ENCODE results near the gene NRG2. TPM values are rescaled to one million over a fixed set of nuclear protein-coding genes. Genes with fewer than 3 reads are reported as not detected.

NRG2 gene
- total RNA-seq, 2 donors from 2014 or later: 6.6 to 11.1 TPM

DNA sequence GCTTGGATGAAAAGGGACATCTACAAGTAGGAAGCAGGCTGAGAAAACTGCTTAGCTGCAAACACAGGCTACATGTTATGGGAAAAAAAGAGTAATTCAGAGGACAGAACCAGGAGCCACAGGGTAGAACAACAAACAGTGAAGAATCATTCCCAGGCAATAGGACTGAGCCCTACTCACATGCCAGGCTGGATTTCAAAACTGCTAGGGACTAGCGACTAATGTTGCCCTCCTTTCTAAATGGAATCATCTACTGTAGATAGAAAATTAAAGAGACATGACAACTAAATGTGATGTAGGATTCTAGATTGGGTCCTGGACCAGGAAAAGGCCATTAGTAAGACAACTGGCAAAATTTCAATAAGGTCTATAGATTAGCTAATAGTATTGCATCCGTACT is 15.3 kb downstream of the NRG2 start:
- no peak for DNase-seq (ENCODE audit: low spot score)
- Histone ChIP-seq H3K36me3 (no peaks in the 10 kb centered on the region), H3K27ac (no peak overlapping the region), H3K4me3 (no peak overlapping the region), H3K27me3 (replicated peaks; ENCODE audit: insufficient read depth) (no peaks in the 10 kb centered on the region), H3K9me3 (no peaks in the 10 kb centered on the region), H3K4me1 (replicated peaks) (no peaks in the 10 kb centered on the region)
- intact Hi-C loops (cut with DNase I): no loop called here
- TF ChIP-seq POLR2A (IDR thresholded peaks at IDR 0.05) (no peak), POLR2AphosphoS5 (IDR thresholded peaks at IDR 0.05) (no peak)
- TF ChIP-seq, protein P1, sequence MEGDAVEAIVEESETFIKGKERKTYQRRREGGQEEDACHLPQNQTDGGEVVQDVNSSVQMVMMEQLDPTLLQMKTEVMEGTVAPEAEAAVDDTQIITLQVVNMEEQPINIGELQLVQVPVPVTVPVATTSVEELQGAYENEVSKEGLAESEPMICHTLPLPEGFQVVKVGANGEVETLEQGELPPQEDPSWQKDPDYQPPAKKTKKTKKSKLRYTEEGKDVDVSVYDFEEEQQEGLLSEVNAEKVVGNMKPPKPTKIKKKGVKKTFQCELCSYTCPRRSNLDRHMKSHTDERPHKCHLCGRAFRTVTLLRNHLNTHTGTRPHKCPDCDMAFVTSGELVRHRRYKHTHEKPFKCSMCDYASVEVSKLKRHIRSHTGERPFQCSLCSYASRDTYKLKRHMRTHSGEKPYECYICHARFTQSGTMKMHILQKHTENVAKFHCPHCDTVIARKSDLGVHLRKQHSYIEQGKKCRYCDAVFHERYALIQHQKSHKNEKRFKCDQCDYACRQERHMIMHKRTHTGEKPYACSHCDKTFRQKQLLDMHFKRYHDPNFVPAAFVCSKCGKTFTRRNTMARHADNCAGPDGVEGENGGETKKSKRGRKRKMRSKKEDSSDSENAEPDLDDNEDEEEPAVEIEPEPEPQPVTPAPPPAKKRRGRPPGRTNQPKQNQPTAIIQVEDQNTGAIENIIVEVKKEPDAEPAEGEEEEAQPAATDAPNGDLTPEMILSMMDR (IDR thresholded peaks at IDR 0.05): no peak
- WGBS: 95% methylated on average over 2 of the region's 2 CpGs

DNA sequence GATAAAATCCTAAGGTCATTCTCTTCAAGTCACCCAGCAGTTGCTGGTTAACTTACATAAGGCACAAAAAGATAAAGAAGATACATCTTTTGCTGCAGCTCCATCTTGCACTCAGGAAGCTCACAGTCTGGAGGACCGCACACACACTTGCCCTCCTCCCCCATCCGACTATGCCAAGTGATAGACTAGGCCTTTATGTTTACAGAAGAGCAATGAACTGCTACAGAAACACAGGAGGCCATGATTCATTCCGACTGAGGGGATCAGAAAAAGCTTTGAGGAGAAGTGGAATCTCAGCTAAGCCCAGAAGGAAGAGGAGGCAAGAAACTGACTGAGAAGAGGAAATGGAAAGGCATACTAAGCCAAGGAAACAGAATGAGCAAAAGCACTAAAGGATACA is 17.4 kb downstream of the NRG2 start:
- H3K27ac ChIP-seq: no peak overlapping the region
- TF ChIP-seq POLR2AphosphoS5 (IDR thresholded peaks at IDR 0.05) (no peak), POLR2A (IDR thresholded peaks at IDR 0.05) (no peak)
- TF ChIP-seq, protein P1 (IDR thresholded peaks at IDR 0.05): no peak
- H3K27me3 ChIP-seq (replicated peaks; ENCODE audit: insufficient read depth): no peaks in the 10 kb centered on the region
- 73% methylated on average over 3 of the region's 3 CpGs for WGBS
- intact Hi-C loops (cut with DNase I): no loop called here
- no peak for DNase-seq (ENCODE audit: low spot score)
- no peaks in the 10 kb centered on the region for H3K36me3 ChIP-seq
- H3K9me3 ChIP-seq: no peaks in the 10 kb centered on the region
- H3K4me1 ChIP-seq (replicated peaks): no peaks in the 10 kb centered on the region
- H3K4me3 ChIP-seq: no peak overlapping the region

DNA sequence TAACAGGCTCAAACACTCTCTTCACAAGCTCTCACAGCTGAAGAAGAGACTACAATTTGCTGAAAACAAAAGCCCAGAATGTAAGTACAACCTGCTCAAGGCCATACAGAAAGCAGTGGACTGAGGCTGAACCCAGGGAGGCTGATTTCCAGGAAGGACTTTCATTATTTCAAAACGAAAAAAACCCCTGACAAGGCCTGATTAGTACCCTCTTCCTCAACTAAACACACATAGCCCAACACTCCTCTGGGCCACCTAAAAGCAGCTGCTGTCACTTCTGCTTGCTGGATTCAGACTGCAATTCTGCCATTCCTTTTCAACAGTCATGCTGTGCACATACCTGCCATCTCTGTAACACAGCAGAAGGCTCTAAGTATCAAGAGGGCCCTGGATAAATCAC is 18.2 kb downstream of the NRG2 start:
- intact Hi-C loops (cut with DNase I): no loop called here
- no peak overlapping the region for H3K4me3 ChIP-seq
- no peak overlapping the region for H3K27ac ChIP-seq
- no peaks in the 10 kb centered on the region for H3K4me1 ChIP-seq (replicated peaks)
- H3K36me3 ChIP-seq: no peaks in the 10 kb centered on the region
- no peak for DNase-seq (ENCODE audit: low spot score)
- TF ChIP-seq POLR2A (IDR thresholded peaks at IDR 0.05): no peak
- H3K9me3 ChIP-seq: no peaks in the 10 kb centered on the region
- WGBS: 57% methylated on average over 1 of the region's 1 CpG
- no peaks in the 10 kb centered on the region for H3K27me3 ChIP-seq (replicated peaks; ENCODE audit: insufficient read depth)

DNA sequence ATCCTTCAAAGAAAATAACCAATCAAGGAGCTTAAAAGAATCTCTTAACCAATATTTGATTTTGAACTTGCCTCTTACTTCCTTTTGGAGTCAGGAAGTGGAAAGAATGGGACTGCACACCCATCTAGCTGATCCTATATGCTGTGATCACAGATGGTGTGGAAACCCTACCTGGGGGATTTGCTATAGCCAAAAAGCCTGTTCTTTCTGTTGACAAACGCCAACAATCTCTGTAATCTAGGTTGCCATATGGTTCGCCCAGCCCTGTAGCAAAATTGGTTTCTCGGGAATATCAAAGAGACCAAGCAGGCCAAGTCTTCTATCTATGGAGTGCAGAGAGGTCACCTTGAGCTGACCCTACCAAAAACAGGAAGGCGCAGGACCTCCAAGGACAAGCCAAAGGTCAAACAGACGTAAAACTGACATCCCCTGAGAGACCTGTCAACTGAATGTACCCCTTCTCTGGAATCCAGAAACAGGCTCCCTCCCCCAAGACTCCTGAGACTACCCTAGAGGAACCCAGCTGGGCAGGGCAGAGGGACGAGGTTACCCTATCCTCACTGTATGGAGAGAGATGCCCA is 19.4 kb downstream of the NRG2 start:
- Histone ChIP-seq H3K9me3 (no peaks in the 10 kb centered on the region), H3K4me3 (no peak overlapping the region), H3K27me3 (replicated peaks; ENCODE audit: insufficient read depth) (no peaks in the 10 kb centered on the region), H3K27ac (no peak overlapping the region), H3K4me1 (replicated peaks) (no peaks in the 10 kb centered on the region), H3K36me3 (no peaks in the 10 kb centered on the region)
- TF ChIP-seq, protein P1 (IDR thresholded peaks at IDR 0.05): no peak
- TF ChIP-seq POLR2A (IDR thresholded peaks at IDR 0.05): no peak
- TF ChIP-seq POLR2AphosphoS5 (IDR thresholded peaks at IDR 0.05): no peak
- 97% methylated on average over 6 of the region's 6 CpGs for whole genome bisulfite sequencing
- intact Hi-C loops (cut with DNase I): no loop called here
- no peak for DNase-seq (ENCODE audit: low spot score)

DNA sequence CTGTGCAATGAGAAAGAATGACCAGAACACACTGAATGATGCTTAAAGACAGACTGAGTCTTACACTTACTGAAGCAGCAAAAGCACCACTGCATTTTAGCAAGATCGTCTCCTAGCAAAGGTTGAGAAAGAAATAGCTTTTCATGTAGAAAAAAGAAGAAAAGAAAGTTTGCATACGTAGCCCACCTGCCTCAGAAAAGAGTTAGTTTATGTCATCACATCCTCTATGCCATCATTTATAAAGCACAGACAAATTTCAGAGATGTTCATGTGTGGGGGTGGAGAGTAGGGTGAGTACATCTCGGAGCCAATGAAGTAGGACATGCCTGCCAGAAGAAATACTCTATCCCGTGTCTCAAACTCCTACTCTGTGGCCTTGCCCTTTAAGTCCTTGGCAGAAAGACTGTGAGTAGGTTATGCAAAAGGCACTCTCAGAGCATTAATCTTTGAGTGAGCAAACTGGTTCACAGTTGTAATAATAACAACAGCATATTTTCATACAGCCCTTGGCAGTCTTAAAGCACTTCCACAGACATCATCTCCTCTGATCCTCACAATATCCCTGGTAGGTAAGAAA is 22.4 kb downstream of the NRG2 start:
- no peaks in the 10 kb centered on the region for H3K4me1 ChIP-seq (replicated peaks)
- no peaks in the 10 kb centered on the region for H3K27me3 ChIP-seq (replicated peaks; ENCODE audit: insufficient read depth)
- intact Hi-C loops (cut with DNase I): no loop called here
- H3K9me3 ChIP-seq: no peaks in the 10 kb centered on the region
- no peak overlapping the region for H3K27ac ChIP-seq
- no peaks in the 10 kb centered on the region for H3K36me3 ChIP-seq
- TF ChIP-seq POLR2AphosphoS5 (IDR thresholded peaks at IDR 0.05) (no peak), POLR2A (IDR thresholded peaks at IDR 0.05) (no peak)
- TF ChIP-seq, protein P1 (IDR thresholded peaks at IDR 0.05): no peak
- no peak for DNase-seq (ENCODE audit: low spot score)
- no peak overlapping the region for H3K4me3 ChIP-seq
- 69% methylated on average over 4 of the region's 4 CpGs for WGBS

Data from prostate gland (tissue), 2 donors.